HFF-Myc (cell line): ENCODE results near the gene MED27.

ENCODE experiments used
- DNase-seq: peaks from one replicate; pipeline ENCODE4 v3.0.0-alpha.2; 2011; ENCODE audit warnings: low read depth; ENCODE audit errors: extremely low read depth
- H3K4me3 ChIP-seq: replicated peaks from 2 replicates; pipeline ENCODE4 v1.5.1; 2011; ENCODE audit warnings: low read depth, mild to moderate bottlenecking, control low read depth, low read length
- CTCF ChIP-seq: IDR thresholded peaks from 2 replicates; pipeline ENCODE4 v1.5.1; 2012; ENCODE audit warnings: mild to moderate bottlenecking, low read depth, low read length, control low read depth; ENCODE audit errors: missing control alignments

Gene MED27

GRCh38 chr9:132079391-132080091 is at the start of gene MED27:
Gene MED27 (minus strand): TSS chr9:132079867. CDS start chr9:132079844, 23 bp downstream.
- peak within 1 kb of the TSS; percentile 72 for H3K4me3 ChIP-seq
- TF ChIP-seq CTCF, result no peak
- DNase-seq, result peak; percentile 68

- DNase-seq, result no peak
- no peak for TF ChIP-seq CTCF
- no peak overlapping the region for H3K4me3 ChIP-seq
Measured at GRCh38 chr9:132127888-132128534, 48.3 kb upstream of the MED27 start.

GRCh38 chr9:132126680-132127236 is 47.1 kb upstream of the MED27 start:
- no peak overlapping the region for H3K4me3 ChIP-seq
- TF ChIP-seq CTCF, result no peak
- DNase-seq, result no peak

GRCh38 chr9:132125944-132126679 is 46.4 kb upstream of the MED27 start:
- no peak for TF ChIP-seq CTCF
- H3K4me3 ChIP-seq, result no peak overlapping the region
- no peak for DNase-seq

GRCh38 chr9:132125361-132125760 is 45.7 kb upstream of the MED27 start:
- no peak for DNase-seq
- TF ChIP-seq CTCF, result no peak
- H3K4me3 ChIP-seq, result no peak overlapping the region

GRCh38 chr9:132124800-132125199 is 45.1 kb upstream of the MED27 start:
- DNase-seq, result no peak
- no peak overlapping the region for H3K4me3 ChIP-seq
- TF ChIP-seq CTCF, result no peak
